Mesendoderm (in vitro differentiated cells): ENCODE results near the gene PLXNB3.
A peak's percentile ranks its signal among the peaks of the same experiment; 100 is the strongest.

ENCODE experiments used
- DNase-seq: peaks from one replicate; pipeline ENCODE4 v3.0.0; 2013
- H2AK5ac ChIP-seq: 2 replicates; pipeline ENCODE4 v1.6.1; 2013; ENCODE audit warnings: low read length, inconsistent platforms
- H2BK120ac ChIP-seq: 2 replicates; pipeline ENCODE4 v1.6.1; 2013; ENCODE audit warnings: low read depth, mild to moderate bottlenecking, low read length, moderate library complexity, mixed read lengths
- H2BK15ac ChIP-seq: replicated peaks from 2 replicates; pipeline ENCODE4 v1.6.1; 2013; ENCODE audit warnings: low read depth, mild to moderate bottlenecking, moderate library complexity
- H2BK5ac ChIP-seq: 2 replicates; pipeline ENCODE4 v1.6.1; 2013; ENCODE audit warnings: low read length, inconsistent platforms
- H3K18ac ChIP-seq: 2 replicates; pipeline ENCODE4 v1.6.1; 2013; ENCODE audit warnings: mild to moderate bottlenecking, low read length, mixed read lengths
- H3K23ac ChIP-seq: one replicate; pipeline ENCODE4 v1.6.1; 2013; ENCODE audit warnings: low read length
- H3K27ac ChIP-seq: 2 replicates; pipeline ENCODE4 v1.5.1; 2013; ENCODE audit warnings: low read depth, mild to moderate bottlenecking, inconsistent platforms, low read length, moderate library complexity
- H3K27me3 ChIP-seq: 2 replicates; pipeline ENCODE4 v1.6.1; 2013; ENCODE audit warnings: low read length, control low read depth, mild to moderate bottlenecking, inconsistent platforms; ENCODE audit not compliant: insufficient read depth, poor library complexity
- H3K36me3 ChIP-seq: 2 replicates; pipeline ENCODE4 v1.6.1; 2013; ENCODE audit warnings: low read length, inconsistent platforms; ENCODE audit not compliant: control insufficient read depth, insufficient read depth
- H3K4ac ChIP-seq: one replicate; pipeline ENCODE4 v1.6.1; 2013; ENCODE audit warnings: low read depth, mild to moderate bottlenecking, low read length, moderate library complexity
- H3K4me1 ChIP-seq: 2 replicates; pipeline ENCODE4 v1.6.1; 2013; ENCODE audit warnings: low read depth, low read length, inconsistent platforms; ENCODE audit not compliant: control insufficient read depth
- H3K4me2 ChIP-seq: 2 replicates; pipeline ENCODE4 v1.6.1; 2013; ENCODE audit warnings: low read length
- H3K4me3 ChIP-seq: 2 replicates; pipeline ENCODE4 v1.5.1; 2013; ENCODE audit warnings: mild to moderate bottlenecking, low read length
- H3K56ac ChIP-seq: one replicate; pipeline ENCODE4 v1.6.1; 2013; ENCODE audit warnings: low read length
- H3K79me1 ChIP-seq: 2 replicates; pipeline ENCODE4 v1.6.1; 2013; ENCODE audit warnings: low read length, inconsistent platforms
- H3K79me2 ChIP-seq: 2 replicates; pipeline ENCODE4 v1.6.1; 2013; ENCODE audit warnings: mild to moderate bottlenecking, low read length; ENCODE audit not compliant: control insufficient read depth, insufficient read depth
- H3K9ac ChIP-seq: 2 replicates; pipeline ENCODE4 v1.6.1; 2013; ENCODE audit warnings: low read length, inconsistent platforms
- H4K5ac ChIP-seq: one replicate; pipeline ENCODE4 v1.6.1; 2013; ENCODE audit warnings: low read length
- H4K8ac ChIP-seq: one replicate; pipeline ENCODE4 v1.6.1; 2013; ENCODE audit warnings: low read depth, mild to moderate bottlenecking, control low read depth, low read length, moderate library complexity
- WGBS: extraction: QIAGEN DNeasy Blood & Tissue Kit; methylation state at CpG from one replicate; pipeline ENCODE4 v1.1.7; 2013; ENCODE audit warnings: low lambda C conversion rate, missing lambda C conversion rate; ENCODE audit not compliant: insufficient coverage; ENCODE audit errors: extremely low coverage; 5-methylcytosine and 5-hydroxymethylcytosine counted together

The PLXNB3 gene

GRCh38 chrX:153761863-153762262 lies 2.2 kb upstream of the PLXNB3 start:
- Histone ChIP-seq H3K4me1 (no peaks in the 10 kb centered on the region), H2BK15ac (no peak overlapping the region), H4K8ac (no peak overlapping the region), H3K23ac (no peak overlapping the region), H3K27me3 (no peaks in the 10 kb centered on the region), H3K79me2 (no peaks in the 10 kb centered on the region), H3K18ac (no peak overlapping the region), H3K56ac (no peak overlapping the region), H4K5ac (no peak overlapping the region), H3K36me3 (no peaks in the 10 kb centered on the region), H3K4me2 (no peak overlapping the region), H3K4me3 (no peak overlapping the region), H3K9ac (no peak overlapping the region), H2BK120ac (no peak overlapping the region), H3K27ac (no peak overlapping the region), H3K79me1 (no peaks in the 10 kb centered on the region), H2BK5ac (no peak overlapping the region), H3K4ac (no peak overlapping the region), H2AK5ac (no peak overlapping the region)
- WGBS, result no CpG with 5 or more reads among the region's 15 CpGs
- peak; percentile 19 for DNase-seq

GRCh38 chrX:153762626-153763173 lies 1.3 kb upstream of the PLXNB3 start:
- no peak overlapping the region for H3K4ac ChIP-seq
- DNase-seq, result no peak
- H4K8ac ChIP-seq, result no peak overlapping the region
- no peak overlapping the region for H3K4me3 ChIP-seq
- H3K27me3 ChIP-seq, result no peaks in the 10 kb centered on the region
- H2BK15ac ChIP-seq, result no peak overlapping the region
- H3K4me2 ChIP-seq, result no peak overlapping the region
- no peak overlapping the region for H2BK5ac ChIP-seq
- no peak overlapping the region for H2AK5ac ChIP-seq
- no peaks in the 10 kb centered on the region for H3K79me1 ChIP-seq
- WGBS, result no CpG with 5 or more reads among the region's 14 CpGs
- no peaks in the 10 kb centered on the region for H3K4me1 ChIP-seq
- no peak overlapping the region for H3K9ac ChIP-seq
- no peak overlapping the region for H3K23ac ChIP-seq
- no peak overlapping the region for H3K56ac ChIP-seq
- H3K79me2 ChIP-seq, result no peaks in the 10 kb centered on the region
- H3K36me3 ChIP-seq, result no peaks in the 10 kb centered on the region
- no peak overlapping the region for H3K27ac ChIP-seq
- H2BK120ac ChIP-seq, result no peak overlapping the region
- H4K5ac ChIP-seq, result no peak overlapping the region
- H3K18ac ChIP-seq, result no peak overlapping the region

GRCh38 chrX:153763298-153763932 lies 634 bp upstream of the PLXNB3 start:
- H3K56ac ChIP-seq, result no peak overlapping the region
- no peak overlapping the region for H2AK5ac ChIP-seq
- WGBS, result no CpG with 5 or more reads among the region's 18 CpGs
- no peak overlapping the region for H3K23ac ChIP-seq
- H2BK120ac ChIP-seq, result no peak overlapping the region
- H3K4me1 ChIP-seq, result no peaks in the 10 kb centered on the region
- H3K79me2 ChIP-seq, result no peaks in the 10 kb centered on the region
- H3K27ac ChIP-seq, result no peak overlapping the region
- H3K4me3 ChIP-seq, result no peak overlapping the region
- no peak overlapping the region for H3K9ac ChIP-seq
- H4K8ac ChIP-seq, result no peak overlapping the region
- no peak for DNase-seq
- no peaks in the 10 kb centered on the region for H3K27me3 ChIP-seq
- no peaks in the 10 kb centered on the region for H3K79me1 ChIP-seq
- H3K4me2 ChIP-seq, result no peak overlapping the region
- H2BK5ac ChIP-seq, result no peak overlapping the region
- no peak overlapping the region for H3K18ac ChIP-seq
- H2BK15ac ChIP-seq, result no peak overlapping the region
- H3K4ac ChIP-seq, result no peak overlapping the region
- H3K36me3 ChIP-seq, result no peaks in the 10 kb centered on the region
- H4K5ac ChIP-seq, result no peak overlapping the region

- H3K27ac ChIP-seq, result no peak overlapping the region
- H3K9ac ChIP-seq, result no peak overlapping the region
- H3K56ac ChIP-seq, result no peak overlapping the region
- no peaks in the 10 kb centered on the region for H3K36me3 ChIP-seq
- H3K18ac ChIP-seq, result no peak overlapping the region
- no peak overlapping the region for H3K23ac ChIP-seq
- no peak for DNase-seq
- H3K79me2 ChIP-seq, result no peaks in the 10 kb centered on the region
- no peak overlapping the region for H3K4ac ChIP-seq
- H3K27me3 ChIP-seq, result no peaks in the 10 kb centered on the region
- H4K8ac ChIP-seq, result no peak overlapping the region
- H3K4me1 ChIP-seq, result no peaks in the 10 kb centered on the region
- no peaks in the 10 kb centered on the region for H3K79me1 ChIP-seq
- WGBS, result no CpG with 5 or more reads among the region's 7 CpGs
- no peak overlapping the region for H4K5ac ChIP-seq
- no peak overlapping the region for H2AK5ac ChIP-seq
- no peak overlapping the region for H2BK5ac ChIP-seq
- no peak overlapping the region for H2BK15ac ChIP-seq
- H2BK120ac ChIP-seq, result no peak overlapping the region
- H3K4me2 ChIP-seq, result no peak overlapping the region
- no peak overlapping the region for H3K4me3 ChIP-seq
These were observed 713 bp downstream of the PLXNB3 start for GRCh38 chrX:153764786-153765137.

GRCh38 chrX:153765138-153766079 lies 1.4 kb downstream of the PLXNB3 start:
- no peak overlapping the region for H3K27ac ChIP-seq

More at GRCh38 chrX:153765138-153766079, 1.4 kb downstream of the PLXNB3 start:
- no peak overlapping the region for H3K23ac ChIP-seq
- H3K9ac ChIP-seq, result peak overlapping the region; percentile 45
- peak; percentile 22 for DNase-seq
- no peak overlapping the region for H3K4me2 ChIP-seq
- no peak overlapping the region for H4K5ac ChIP-seq
- no peaks in the 10 kb centered on the region for H3K36me3 ChIP-seq
- H3K56ac ChIP-seq, result peak overlapping the region; percentile 64
- no peak overlapping the region for H2BK5ac ChIP-seq
- H3K4ac ChIP-seq, result peak overlapping the region; percentile 62
- no peak overlapping the region for H2AK5ac ChIP-seq
- H3K79me2 ChIP-seq, result no peaks in the 10 kb centered on the region
- no peaks in the 10 kb centered on the region for H3K79me1 ChIP-seq
- peak overlapping the region; percentile 46 for H3K18ac ChIP-seq
- H3K4me1 ChIP-seq, result no peaks in the 10 kb centered on the region
- H4K8ac ChIP-seq, result no peak overlapping the region
- no peak overlapping the region for H2BK120ac ChIP-seq
- no peak overlapping the region for H3K4me3 ChIP-seq
- no peaks in the 10 kb centered on the region for H3K27me3 ChIP-seq
- no CpG with 5 or more reads among the region's 27 CpGs for WGBS
- no peak overlapping the region for H2BK15ac ChIP-seq
